HepG2 (cell line): ENCODE results near the gene ADAMTS14. TPM values are rescaled to one million over a fixed set of nuclear protein-coding genes. Genes with fewer than 3 reads are reported as not detected.

Experiments used
- ATAC-seq: fragments of 200-7000 bp; cut with Tn5 transposase; 3 replicates; pipeline ENCODE4 v1.9.1; 2020; ENCODE audit warnings: mild to moderate bottlenecking, moderate library complexity
- BruUV-seq: library from RNA; stranded (reverse); fragments of 400-500 nt; replicated peaks from 2 replicates; lab custom pipeline; 2021; lab: Mats Ljungman, UMichigan
- CTCF ChIA-PET: fragments of 300-600 bp; formaldehyde crosslinking; extraction: SDS; loops from one replicate; lab custom pipeline; 2021; ENCODE audit warnings: low total read pairs, inconsistent platforms, low intra/inter-chr PET ratio; lab: Yijun Ruan, JAX
- POLR2A ChIA-PET: fragments of 350-600 bp; sonication (Branson Sonifier 250); formaldehyde crosslinking; loops from one replicate; lab custom pipeline; 2020; ENCODE audit warnings: antibody characterized with exemption, inconsistent platforms; lab: Yijun Ruan, JAX
- DNase-seq: peaks from one replicate; pipeline ENCODE4 v3.0.0-alpha.2; 2015; ENCODE audit warnings: low spot score
- FAIRE-seq: peaks from 3 replicates; lab custom pipeline; 2011; peaks lifted over from hg19 to GRCh38; lab: Jason Lieb, UNC
- H2AFZ ChIP-seq: one replicate; pipeline ENCODE4 v1.6.1; 2011; ENCODE audit warnings: low read length, inconsistent platforms
- H3K27ac ChIP-seq: fragments of 300-600 bp; 3 replicates; pipeline ENCODE4 v1.8.0; 2011; ENCODE audit warnings: mixed run types, mild to moderate bottlenecking, mixed read lengths, low read length, inconsistent platforms; ENCODE audit not compliant: insufficient read depth; ENCODE audit errors: extremely low read length
- H3K27me3 ChIP-seq, 2 experiments: fragments of 200-600 bp in 1 of 2; 2 replicates in 1 of 2; 3 replicates in 1 of 2; pipeline versions ENCODE4 v1.6.0 to v1.8.0; 2011; ENCODE audit warnings: low read length in 2 of 2, mild to moderate bottlenecking in 2 of 2, moderate library complexity in 2 of 2, inconsistent platforms in 1 of 2; ENCODE audit not compliant: insufficient read depth in 2 of 2, control insufficient read depth in 1 of 2
- H3K36me3 ChIP-seq, 2 experiments: fragments of 200-600 bp in 1 of 2; replicated peaks in 1 of 2; 2 replicates in 1 of 2; 3 replicates in 1 of 2; pipeline versions ENCODE4 v1.5.1 to v1.8.0; 2011; ENCODE audit warnings: low read length in 2 of 2, inconsistent platforms in 1 of 2; ENCODE audit not compliant: insufficient read depth in 2 of 2, control insufficient read depth in 1 of 2
- H3K4me1 ChIP-seq: 2 replicates; pipeline ENCODE4 v1.5.1; 2012; ENCODE audit warnings: low read length, inconsistent platforms; ENCODE audit not compliant: insufficient read depth
- H3K4me2 ChIP-seq: 2 replicates; pipeline ENCODE4 v1.6.0; 2011; ENCODE audit warnings: low read depth, low read length, inconsistent platforms
- H3K4me3 ChIP-seq, 3 experiments: fragments of 200-600 bp in 1 of 3; sonication (generic), shearing (Covaris generic) in 1 of 3; replicated peaks in 1 of 3; 2 replicates each; pipeline ENCODE4 v1.5.1; 2011 to 2016; ENCODE audit warnings: low read length in 3 of 3, inconsistent platforms in 2 of 3, low read depth in 2 of 3, mild to moderate bottlenecking in 2 of 3, control low read depth in 1 of 3, mixed read lengths in 1 of 3; ENCODE audit not compliant: insufficient read depth in 1 of 3
- H3K79me2 ChIP-seq: one replicate; pipeline ENCODE4 v1.6.1; 2011; ENCODE audit warnings: low read length, inconsistent platforms; ENCODE audit not compliant: insufficient read depth
- H3K9ac ChIP-seq: 2 replicates; pipeline ENCODE4 v1.6.0; 2011; ENCODE audit warnings: mild to moderate bottlenecking, low read depth, low read length, inconsistent platforms; ENCODE audit not compliant: insufficient read depth
- H3K9me3 ChIP-seq: 2 replicates; pipeline ENCODE4 v1.5.1; 2012; ENCODE audit warnings: mild to moderate bottlenecking, low read length
- H4K20me1 ChIP-seq: 2 replicates; pipeline ENCODE4 v1.6.0; 2011; ENCODE audit warnings: inconsistent platforms, mild to moderate bottlenecking, low read length, moderate library complexity; ENCODE audit not compliant: insufficient read depth
- GABPA ChIP-seq, 2 experiments: IDR thresholded peaks; 2 replicates each; pipeline ENCODE4 v1.6.1; 2011 to 2016; ENCODE audit warnings: low read depth in 2 of 2, low read length in 1 of 2, missing biosample characterization in 1 of 2, missing genetic modification characterization in 1 of 2
- HES4 ChIP-seq: sonication (generic); formaldehyde crosslinking; IDR thresholded peaks from 2 replicates; pipeline ENCODE4 v1.9.0; 2021; ENCODE audit warnings: mild to moderate bottlenecking, missing genetic modification reagents, borderline replicate concordance
- JARID2 ChIP-seq: sonication (generic); formaldehyde crosslinking; IDR thresholded peaks from 2 replicates; pipeline ENCODE4 v1.8.1; 2023; ENCODE audit warnings: missing genetic modification reagents, inconsistent platforms; ENCODE audit not compliant: insufficient replicate concordance
- ONECUT2 ChIP-seq: sonication (generic); formaldehyde crosslinking; IDR thresholded peaks from 2 replicates; pipeline ENCODE4 v1.4.0; 2020; ENCODE audit warnings: missing genetic modification reagents
- PPARG ChIP-seq: conservative IDR thresholded peaks from 2 replicates; pipeline ENCODE4 v1.6.1; 2016; ENCODE audit warnings: missing biosample characterization, missing genetic modification reagents
- RNF219 ChIP-seq: sonication (generic); formaldehyde crosslinking; IDR thresholded peaks from 2 replicates; pipeline ENCODE4 v1.5.0; 2020; ENCODE audit warnings: mild to moderate bottlenecking, missing genetic modification reagents
- SP2 ChIP-seq: sonication (generic); formaldehyde crosslinking; IDR thresholded peaks from 2 replicates; pipeline ENCODE4 v1.5.1; 2020; ENCODE audit warnings: mild to moderate bottlenecking, missing genetic modification reagents
- ZBTB34 ChIP-seq: sonication (generic); formaldehyde crosslinking; IDR thresholded peaks from 2 replicates; pipeline ENCODE4 v1.8.0; 2022; ENCODE audit warnings: mild to moderate bottlenecking, missing genetic modification reagents
- ZFP62 ChIP-seq: sonication (generic); formaldehyde crosslinking; IDR thresholded peaks from 2 replicates; pipeline ENCODE4 v1.4.0; 2020; ENCODE audit warnings: missing genetic modification reagents
- ZNF136 ChIP-seq: sonication (generic); formaldehyde crosslinking; IDR thresholded peaks from 2 replicates; pipeline ENCODE4 v1.8.1; 2022; ENCODE audit warnings: low read depth, mild to moderate bottlenecking, moderate library complexity, missing genetic modification reagents
- ZNF225 ChIP-seq: sonication (generic); formaldehyde crosslinking; IDR thresholded peaks from 2 replicates; pipeline ENCODE4 v1.4.0; 2020; ENCODE audit warnings: mild to moderate bottlenecking, missing genetic modification reagents
- ZNF253 ChIP-seq: sonication (generic); formaldehyde crosslinking; IDR thresholded peaks from 2 replicates; pipeline ENCODE4 v1.8.0; 2022; ENCODE audit warnings: mild to moderate bottlenecking, missing genetic modification reagents, borderline replicate concordance
- ZNF329 ChIP-seq: sonication (generic); formaldehyde crosslinking; IDR thresholded peaks from 2 replicates; pipeline ENCODE4 v1.9.0; 2021; ENCODE audit warnings: low read depth, mild to moderate bottlenecking, missing genetic modification reagents
- ZNF460 ChIP-seq: sonication (generic); formaldehyde crosslinking; IDR thresholded peaks from 2 replicates; pipeline ENCODE4 v1.5.1; 2020; ENCODE audit warnings: missing genetic modification reagents, mild to moderate bottlenecking, borderline replicate concordance
- ZNF749 ChIP-seq: sonication (generic); formaldehyde crosslinking; IDR thresholded peaks from 2 replicates; pipeline ENCODE4 v1.8.0; 2022; ENCODE audit warnings: mild to moderate bottlenecking, missing genetic modification reagents, moderate library complexity, borderline replicate concordance
- ZNF761 ChIP-seq: sonication (generic); formaldehyde crosslinking; conservative IDR thresholded peaks from 2 replicates; pipeline ENCODE4 v1.4.0; 2020; ENCODE audit warnings: mild to moderate bottlenecking, missing genetic modification reagents
- ZNF883 ChIP-seq: sonication (generic); formaldehyde crosslinking; IDR thresholded peaks from 2 replicates; pipeline ENCODE4 v1.5.1; 2020; ENCODE audit warnings: mild to moderate bottlenecking, missing genetic modification reagents; ENCODE audit errors: not compliant biosample characterization
- WGBS: methylation state at CpG from one replicate; pipeline ENCODE4 v1.1.6; 2017; ENCODE audit warnings: low lambda C conversion rate; 5-methylcytosine and 5-hydroxymethylcytosine counted together
- in situ Hi-C: cut with HindIII; loops from 2 replicates; pipeline ENCODE4 v1.10.0; 2017; ENCODE audit warnings: low pct_unique_long_range_greater_than_20kb; ENCODE audit not compliant: extremely low pct_ligation_motif_present
- intact Hi-C: fragments of 100-400 bp; cut with micrococcal nuclease; formaldehyde crosslinking; loops from one replicate; pipeline ENCODE4 v1.10.0; 2022; ENCODE audit not compliant: unreplicated experiment
- polyA plus RNA-seq, 8 experiments: library from polyadenylated mRNA; depleted of rRNA in 3 of 8; stranded (reverse) in 7 of 8; unstranded in 1 of 8; fragments of >200 nt; fragmentation: Illumina TruSeq in 4 of 8; extraction: Trizol in 4 of 8; gene quantifications; 2 replicates each; pipeline versions ENCODE4 v1.2.1 to v1.2.3, GENCODE V29; 2011 to 2016; ENCODE audit warnings: low read depth in 4 of 8, missing spikeins in 1 of 8, mixed read lengths in 1 of 8; ENCODE audit not compliant: insufficient read depth in 1 of 8
- total RNA-seq, 5 experiments: library from RNA; depleted of rRNA; stranded (reverse); fragments of >200 nt; fragmentation: Illumina TruSeq; extraction: Trizol; gene quantifications; 2 replicates each; pipeline ENCODE4 v1.2.3, GENCODE V29; 2016; ENCODE audit warnings: low read depth in 1 of 5

Gene ADAMTS14
- total and polyA plus RNA-seq, 2 of the 13 experiments (the other 11 are each of a cell fraction or from before 2014, with no cell fraction given) = 0.04 to 0.07 TPM

- peaks cover 1 to 42% of the 10 kb centered on the region in 2 experiments; a peak in 4 of 5 replicates for H3K27me3 ChIP-seq
- no peaks in the 10 kb centered on the region for H4K20me1 ChIP-seq
- ATAC-seq = no peak
- H3K4me2 ChIP-seq = no peak overlapping the region
- H3K9me3 ChIP-seq = no peaks in the 10 kb centered on the region; the same call in 1 of the 2 replicates
- intact Hi-C loops = no loop called here
- no peak for DNase-seq
- CTCF ChIA-PET = no interaction called here
- no peaks in the 10 kb centered on the region; the same call in 1 of the 2 replicates for H3K4me1 ChIP-seq
- no peak overlapping the region for H3K27ac ChIP-seq
- no peaks in the 10 kb centered on the region for H3K79me2 ChIP-seq
- H3K4me3 ChIP-seq = no peak overlapping the region
- FAIRE-seq = no peak
- no peak overlapping the region for H2AFZ ChIP-seq
- H3K36me3 ChIP-seq = no peaks in the 10 kb centered on the region
- H3K9ac ChIP-seq = no peak overlapping the region
- 22% methylated on average over 8 of the region's 8 CpGs for WGBS
- POLR2A ChIA-PET = no interaction called here
- no TSS peak for BruUV-seq
- in situ Hi-C loops = no loop called here
- TF ChIP-seq ONECUT2 (CRISPR knock-in tag) (no peak), ZNF883 (CRISPR knock-in tag) (no peak), SP2 (CRISPR knock-in tag) (no peak), ZNF253 (CRISPR knock-in tag) (no peak), ZNF761 (CRISPR knock-in tag) (no peak), ZNF460 (CRISPR knock-in tag) (no peak), ZNF749 (CRISPR knock-in tag) (no peak), ZNF225 (CRISPR knock-in tag) (no peak), ZNF329 (CRISPR knock-in tag) (no peak), JARID2 (no peak), HES4 (CRISPR knock-in tag) (no peak), ZBTB34 (CRISPR knock-in tag) (no peak), ZFP62 (CRISPR knock-in tag) (no peak), RNF219 (CRISPR knock-in tag) (no peak), ZNF136 (CRISPR knock-in tag) (no peak), PPARG (no peak), GABPA (IDR thresholded peaks at IDR 0.05; ENCODE audit: low read depth, low read length) (no peak), GABPA (CRISPR knock-in tag; IDR thresholded peaks at IDR 0.05; ENCODE audit: low read depth) (no peak)
These were observed 99.2 kb downstream of the ADAMTS14 start for GRCh38 chr10:70771311-70772194.
